ENCODE results near the gene USP13. TPM values are rescaled to one million over a fixed set of nuclear protein-coding genes. Genes with fewer than 3 reads are reported as not detected.

The USP13 gene
- total RNA-seq, 4 donors from 2014 or later: 6.7 to 12.1 (median 11.3) TPM

- Histone ChIP-seq H3K27me3 (no peaks in the 10 kb centered on the region), H3K9me3 (no peaks in the 10 kb centered on the region), H3K36me3 (peaks cover 0 to 30% of the 10 kb centered on the region in 2 donors), H3K27ac (no peak overlapping the region), H3K4me3 (no peak overlapping the region), H3K4me1 (peaks cover 0 to 8% (median 0%) of the 10 kb centered on the region in 3 donors)
- ATAC-seq: no peak
- TF ChIP-seq POLR2AphosphoS5 (IDR thresholded peaks at IDR 0.05) (no peak), CTCF (IDR thresholded peaks at IDR 0.05) (no peak), POLR2A (IDR thresholded peaks at IDR 0.05) (no peak), EP300 (IDR thresholded peaks at IDR 0.05) (no peak)
- 50 to 93% methylated on average over 2 to 5 of the region's 10 CpGs for WGBS, 2 donors (ENCODE audit: low coverage in 1 of 2)
Measured at GRCh38 chr3:179719048-179719734, 66.4 kb downstream of the USP13 start.

- Histone ChIP-seq H3K36me3 (peaks cover 0 to 30% of the 10 kb centered on the region in 2 donors), H3K4me3 (no peak overlapping the region), H3K9me3 (no peaks in the 10 kb centered on the region), H3K27me3 (no peaks in the 10 kb centered on the region), H3K4me1 (peaks cover 0 to 8% (median 0%) of the 10 kb centered on the region in 3 donors), H3K27ac (no peak overlapping the region)
- WGBS, 2 donors (ENCODE audit: low coverage in 1 of 2): 73 to 83% methylated on average over 8 of the region's 8 CpGs
- TF ChIP-seq POLR2AphosphoS5 (IDR thresholded peaks at IDR 0.05) (no peak), CTCF (IDR thresholded peaks at IDR 0.05) (no peak), EP300 (IDR thresholded peaks at IDR 0.05) (no peak), POLR2A (IDR thresholded peaks at IDR 0.05) (no peak)
- no peak for ATAC-seq
Measured at GRCh38 chr3:179720196-179720595, 67.4 kb downstream of the USP13 start.

- Histone ChIP-seq H3K9me3 (no peaks in the 10 kb centered on the region), H3K4me3 (no peak overlapping the region), H3K36me3 (peaks cover 0 to 30% of the 10 kb centered on the region in 2 donors), H3K4me1 (no peaks in the 10 kb centered on the region), H3K27ac (no peak overlapping the region), H3K27me3 (no peaks in the 10 kb centered on the region)
- no peak for ATAC-seq
- TF ChIP-seq POLR2A (IDR thresholded peaks at IDR 0.05) (no peak), POLR2AphosphoS5 (IDR thresholded peaks at IDR 0.05) (no peak), EP300 (IDR thresholded peaks at IDR 0.05) (no peak), CTCF (IDR thresholded peaks at IDR 0.05) (no peak)
Measured at GRCh38 chr3:179723617-179724016, 70.8 kb downstream of the USP13 start.

- no peak overlapping the region for H3K4me3 ChIP-seq
- ATAC-seq: no peak
- H3K36me3 ChIP-seq: peaks cover 3 to 49% of the 10 kb centered on the region in 2 donors
- H3K4me1 ChIP-seq: no peaks in the 10 kb centered on the region
- WGBS, 2 donors (ENCODE audit: low coverage in 1 of 2): 85 to 87% methylated on average over 2 to 5 of the region's 5 CpGs
- H3K27ac ChIP-seq: no peak overlapping the region
- TF ChIP-seq CTCF (IDR thresholded peaks at IDR 0.05) (no peak), POLR2A (IDR thresholded peaks at IDR 0.05) (no peak), EP300 (IDR thresholded peaks at IDR 0.05) (no peak), POLR2AphosphoS5 (IDR thresholded peaks at IDR 0.05) (no peak)
- H3K9me3 ChIP-seq: no peaks in the 10 kb centered on the region
- no peaks in the 10 kb centered on the region for H3K27me3 ChIP-seq
Measured at GRCh38 chr3:179726075-179726699, 73.3 kb downstream of the USP13 start.

- H3K4me1 ChIP-seq: no peaks in the 10 kb centered on the region
- no peaks in the 10 kb centered on the region for H3K9me3 ChIP-seq
- no peak for ATAC-seq
- no peak overlapping the region for H3K4me3 ChIP-seq
- peaks cover 3 to 51% of the 10 kb centered on the region in 2 donors for H3K36me3 ChIP-seq
- 68 to 69% methylated on average over 3 of the region's 3 CpGs for WGBS, 2 donors (ENCODE audit: low coverage in 1 of 2)
- no peaks in the 10 kb centered on the region for H3K27me3 ChIP-seq
- TF ChIP-seq POLR2AphosphoS5 (IDR thresholded peaks at IDR 0.05) (no peak), EP300 (IDR thresholded peaks at IDR 0.05) (no peak), CTCF (IDR thresholded peaks at IDR 0.05) (no peak), POLR2A (IDR thresholded peaks at IDR 0.05) (no peak)
- H3K27ac ChIP-seq: no peak overlapping the region
Measured at GRCh38 chr3:179729086-179729485, 76.2 kb downstream of the USP13 start.

Measured in gastroesophageal sphincter (tissue), 4 donors.